HL-60 (cell line): Measurements from ENCODE around the gene SFMBT1.

Source experiments
- DNase-seq, 2 experiments: peaks; one replicate each; pipeline ENCODE4 v3.0.0-alpha.2; 2010 to 2020; ENCODE audit warnings: low read depth in 1 of 2, low spot score in 1 of 2
- H3K27ac ChIP-seq: fragments of 250-450 bp; sonication (Bioruptor Pico); replicated peaks from 2 replicates; pipeline ENCODE4 v1.5.1; 2020; ENCODE audit warnings: mild to moderate bottlenecking, moderate library complexity
- H3K27me3 ChIP-seq: fragments of 250-450 bp; sonication (Bioruptor Pico); 2 replicates; pipeline ENCODE4 v1.5.1; 2021; ENCODE audit warnings: mild to moderate bottlenecking, moderate library complexity; ENCODE audit not compliant: insufficient read depth, poor library complexity, severe bottlenecking
- H3K4me3 ChIP-seq: replicated peaks from 2 replicates; pipeline ENCODE4 v1.5.1; 2011; ENCODE audit warnings: mild to moderate bottlenecking, control low read depth, low read length; ENCODE audit not compliant: insufficient read depth
- GABPA ChIP-seq: IDR thresholded peaks from 2 replicates; pipeline ENCODE4 v1.6.1; 2012; ENCODE audit warnings: low read depth
- POLR2AphosphoS5 ChIP-seq: IDR thresholded peaks from 2 replicates; pipeline ENCODE4 v1.6.1; 2012; ENCODE audit warnings: low read depth
- SPI1 ChIP-seq: IDR thresholded peaks from 2 replicates; pipeline ENCODE4 v1.6.1; 2012; ENCODE audit warnings: low read depth, mild to moderate bottlenecking, borderline replicate concordance
- TF ChIP-seq, protein P1 (sequence below): IDR thresholded peaks from 2 replicates; pipeline ENCODE4 v1.6.1; 2012; ENCODE audit warnings: low read depth; ENCODE audit not compliant: insufficient replicate concordance
- TF ChIP-seq, protein P2 (sequence below): IDR thresholded peaks from one replicate; pipeline ENCODE4 v1.5.1; 2011; ENCODE audit warnings: low read length, control low read depth, inconsistent platforms; ENCODE audit not compliant: insufficient read depth

Gene SFMBT1

GRCh38 chr3:53068176-53068575 lies 22.3 kb upstream of the SFMBT1 start:
- TF ChIP-seq GABPA (no peak), SPI1 (no peak), POLR2AphosphoS5 (no peak)
- TF ChIP-seq, protein P1, sequence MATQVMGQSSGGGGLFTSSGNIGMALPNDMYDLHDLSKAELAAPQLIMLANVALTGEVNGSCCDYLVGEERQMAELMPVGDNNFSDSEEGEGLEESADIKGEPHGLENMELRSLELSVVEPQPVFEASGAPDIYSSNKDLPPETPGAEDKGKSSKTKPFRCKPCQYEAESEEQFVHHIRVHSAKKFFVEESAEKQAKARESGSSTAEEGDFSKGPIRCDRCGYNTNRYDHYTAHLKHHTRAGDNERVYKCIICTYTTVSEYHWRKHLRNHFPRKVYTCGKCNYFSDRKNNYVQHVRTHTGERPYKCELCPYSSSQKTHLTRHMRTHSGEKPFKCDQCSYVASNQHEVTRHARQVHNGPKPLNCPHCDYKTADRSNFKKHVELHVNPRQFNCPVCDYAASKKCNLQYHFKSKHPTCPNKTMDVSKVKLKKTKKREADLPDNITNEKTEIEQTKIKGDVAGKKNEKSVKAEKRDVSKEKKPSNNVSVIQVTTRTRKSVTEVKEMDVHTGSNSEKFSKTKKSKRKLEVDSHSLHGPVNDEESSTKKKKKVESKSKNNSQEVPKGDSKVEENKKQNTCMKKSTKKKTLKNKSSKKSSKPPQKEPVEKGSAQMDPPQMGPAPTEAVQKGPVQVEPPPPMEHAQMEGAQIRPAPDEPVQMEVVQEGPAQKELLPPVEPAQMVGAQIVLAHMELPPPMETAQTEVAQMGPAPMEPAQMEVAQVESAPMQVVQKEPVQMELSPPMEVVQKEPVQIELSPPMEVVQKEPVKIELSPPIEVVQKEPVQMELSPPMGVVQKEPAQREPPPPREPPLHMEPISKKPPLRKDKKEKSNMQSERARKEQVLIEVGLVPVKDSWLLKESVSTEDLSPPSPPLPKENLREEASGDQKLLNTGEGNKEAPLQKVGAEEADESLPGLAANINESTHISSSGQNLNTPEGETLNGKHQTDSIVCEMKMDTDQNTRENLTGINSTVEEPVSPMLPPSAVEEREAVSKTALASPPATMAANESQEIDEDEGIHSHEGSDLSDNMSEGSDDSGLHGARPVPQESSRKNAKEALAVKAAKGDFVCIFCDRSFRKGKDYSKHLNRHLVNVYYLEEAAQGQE, result no peak
- TF ChIP-seq, protein P2, sequence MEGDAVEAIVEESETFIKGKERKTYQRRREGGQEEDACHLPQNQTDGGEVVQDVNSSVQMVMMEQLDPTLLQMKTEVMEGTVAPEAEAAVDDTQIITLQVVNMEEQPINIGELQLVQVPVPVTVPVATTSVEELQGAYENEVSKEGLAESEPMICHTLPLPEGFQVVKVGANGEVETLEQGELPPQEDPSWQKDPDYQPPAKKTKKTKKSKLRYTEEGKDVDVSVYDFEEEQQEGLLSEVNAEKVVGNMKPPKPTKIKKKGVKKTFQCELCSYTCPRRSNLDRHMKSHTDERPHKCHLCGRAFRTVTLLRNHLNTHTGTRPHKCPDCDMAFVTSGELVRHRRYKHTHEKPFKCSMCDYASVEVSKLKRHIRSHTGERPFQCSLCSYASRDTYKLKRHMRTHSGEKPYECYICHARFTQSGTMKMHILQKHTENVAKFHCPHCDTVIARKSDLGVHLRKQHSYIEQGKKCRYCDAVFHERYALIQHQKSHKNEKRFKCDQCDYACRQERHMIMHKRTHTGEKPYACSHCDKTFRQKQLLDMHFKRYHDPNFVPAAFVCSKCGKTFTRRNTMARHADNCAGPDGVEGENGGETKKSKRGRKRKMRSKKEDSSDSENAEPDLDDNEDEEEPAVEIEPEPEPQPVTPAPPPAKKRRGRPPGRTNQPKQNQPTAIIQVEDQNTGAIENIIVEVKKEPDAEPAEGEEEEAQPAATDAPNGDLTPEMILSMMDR, result no peak
- H3K27ac ChIP-seq, result no peak overlapping the region
- H3K4me3 ChIP-seq, result no peak overlapping the region
- DNase-seq, result no peak
- H3K27me3 ChIP-seq, result no peaks in the 10 kb centered on the region

GRCh38 chr3:53067567-53067966 lies 21.7 kb upstream of the SFMBT1 start:
- no peak overlapping the region for H3K27ac ChIP-seq
- no peak for TF ChIP-seq GABPA
- no peak for TF ChIP-seq SPI1
- TF ChIP-seq, protein P1, result no peak
- TF ChIP-seq, protein P2, result no peak
- TF ChIP-seq POLR2AphosphoS5, result no peak
- no peaks in the 10 kb centered on the region for H3K27me3 ChIP-seq
- H3K4me3 ChIP-seq, result no peak overlapping the region
- DNase-seq, result no peak

DNA sequence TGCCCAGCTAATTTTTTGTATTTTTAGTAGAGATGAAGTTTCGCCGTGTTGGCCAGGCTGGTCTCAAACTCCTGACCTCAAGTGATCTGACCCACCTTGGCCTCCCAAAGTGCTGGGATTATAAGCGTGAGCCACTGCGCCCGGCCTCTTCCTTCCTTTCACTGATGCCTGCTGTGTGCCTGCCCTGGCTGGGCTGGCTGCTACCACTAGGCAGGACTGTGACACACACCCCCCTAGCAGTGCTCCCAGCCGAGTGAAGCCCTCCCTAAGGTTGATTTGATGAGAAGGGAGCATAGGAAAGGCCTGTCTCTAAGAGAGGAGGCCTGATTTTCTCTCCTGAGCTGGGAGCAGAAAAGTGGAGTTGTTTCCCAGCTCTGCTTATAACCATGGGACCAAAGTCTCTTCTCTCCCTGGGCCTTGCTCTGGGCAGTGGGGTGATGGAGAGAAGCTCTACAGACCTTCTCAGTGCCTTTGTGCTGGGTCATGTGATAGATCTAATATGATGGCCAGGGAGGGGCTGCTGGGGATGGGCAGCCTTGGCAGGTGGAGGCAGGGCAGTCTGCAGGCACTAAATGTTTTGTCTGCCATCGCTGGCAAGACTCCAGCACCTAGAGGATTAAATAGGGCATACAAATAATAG lies 20.1 kb upstream of the SFMBT1 start:
- TF ChIP-seq, protein P1, result no peak
- TF ChIP-seq GABPA, result no peak
- no peak for TF ChIP-seq SPI1
- TF ChIP-seq, protein P2, result no peak
- TF ChIP-seq POLR2AphosphoS5, result no peak
- Histone ChIP-seq H3K27me3 (no peaks in the 10 kb centered on the region), H3K27ac (no peak overlapping the region), H3K4me3 (no peak overlapping the region)
- DNase-seq, result no peak
